Activated CD4-positive, alpha-beta T cell treated with anti-CD3 and anti-CD28 coated beads for 36 hours (primary cell): ENCODE data around the gene BRMS1. TPM values are rescaled to one million over a fixed set of nuclear protein-coding genes. Genes with fewer than 3 reads are reported as not detected.

ENCODE experiments used
- ATAC-seq: fragments of 200-7000 bp; cut with Tn5 transposase; one replicate; pipeline ENCODE4 v1.10.0; 2021; ENCODE audit warnings: mild to moderate bottlenecking, moderate library complexity
- CTCF ChIA-PET: fragments of 350-600 bp; sonication (Branson Sonifier 250); formaldehyde crosslinking; loops from one replicate; lab custom pipeline; 2021; ENCODE audit warnings: antibody characterized with exemption; lab: Charles Lee
- POLR2A ChIA-PET: fragments of 350-600 bp; sonication (Branson Sonifier 250); formaldehyde crosslinking; loops from one replicate; lab custom pipeline; 2021; ENCODE audit warnings: antibody characterized with exemption, inconsistent platforms; lab: Charles Lee
- DNase-seq: peaks from one replicate; pipeline ENCODE4 v3.0.0-alpha.2; 2020
- H3K27ac Mint-ChIP-seq: one replicate; pipeline ENCODE4 v1.8.0; 2021; ENCODE audit warnings: mixed read lengths
- H3K27me3 Mint-ChIP-seq: one replicate; pipeline ENCODE4 v1.8.0; 2021; ENCODE audit warnings: mixed read lengths
- H3K36me3 Mint-ChIP-seq: one replicate; pipeline ENCODE4 v1.8.0; 2021; ENCODE audit warnings: low read depth, mixed read lengths
- H3K4me1 Mint-ChIP-seq: one replicate; pipeline ENCODE4 v1.8.0; 2021; ENCODE audit warnings: mixed read lengths
- H3K4me3 Mint-ChIP-seq: one replicate; pipeline ENCODE4 v1.8.0; 2021; ENCODE audit warnings: mild to moderate bottlenecking, moderate library complexity, mixed read lengths
- H3K9me3 Mint-ChIP-seq: one replicate; pipeline ENCODE4 v1.8.0; 2021; ENCODE audit warnings: low read depth, mixed read lengths
- intact Hi-C, 2 experiments: fragments of 100-400 bp; cut with DNase I in 1 of 2; cut with micrococcal nuclease in 1 of 2; formaldehyde crosslinking; loops; one replicate each; pipeline versions ENCODE4 v1.14.2 to v1.15.1; 2022 to 2024; cut with DNase I, micrococcal nuclease
- total RNA-seq, 2 experiments: library from RNA; stranded (reverse); gene quantifications; one replicate each; pipeline ENCODE4 v1.2.3, GENCODE V29; 2021

The BRMS1 gene
- total RNA-seq, 2 experiments from 2014 or later = 29.2 to 30.2 TPM

DNA sequence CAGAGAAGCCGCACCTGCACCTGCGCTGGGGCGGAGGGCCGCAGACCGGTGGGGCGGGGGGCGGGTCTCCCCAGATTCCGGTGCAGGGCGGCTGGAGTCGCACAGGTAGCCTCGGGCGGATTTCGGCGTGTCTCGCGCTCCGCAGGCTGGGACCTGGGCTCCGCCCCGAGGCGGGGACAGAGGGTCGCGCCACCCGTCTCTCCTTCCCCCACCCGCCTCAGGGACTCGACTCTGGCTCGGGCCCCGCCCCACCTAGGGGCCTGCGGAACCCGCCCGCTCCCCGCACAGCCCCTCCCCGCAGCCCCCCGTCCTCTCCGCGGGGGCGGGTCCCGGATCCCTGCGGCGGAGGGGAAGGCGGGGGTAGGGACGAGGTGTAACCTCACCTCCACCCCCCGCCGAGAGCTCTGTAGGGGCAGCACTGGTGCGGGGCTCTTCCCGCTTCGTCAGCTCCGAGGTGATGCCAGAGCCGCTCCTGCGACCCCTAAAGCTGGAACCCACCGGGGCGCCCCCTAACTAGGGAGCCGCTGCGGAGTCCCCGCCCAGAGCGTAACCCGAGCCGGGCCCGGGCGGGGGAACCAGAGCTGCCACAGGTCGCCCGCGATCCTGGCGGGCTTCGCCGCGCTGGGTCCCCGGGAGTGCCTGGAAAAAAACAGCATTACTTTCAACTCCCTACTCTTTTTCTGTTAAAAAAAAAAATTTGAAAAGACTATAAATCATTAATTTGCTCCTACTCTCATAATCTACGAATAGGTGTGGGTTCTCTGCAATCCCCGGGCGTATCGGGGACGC lies 26.9 kb upstream of the BRMS1 start, which contains the start of gene SLC29A2:
SLC29A2 (minus strand) TSS at position 134 of the 789 bp plus-strand sequence. CDS start 169 bp downstream, outside the sequence.
- intact Hi-C loops = loop anchor here (1.0 to 2.0 kb wide), 9 partner anchors 15 to 512 kb away; partner anchors contain the start of genes BRMS1 (in 1 of the 2), DPP3 (in 1 of the 2), MRPL11 (in 1 of the 2) and MUS81 (in 1 of the 2)
- Mint-ChIP-seq H3K4me1 (peaks cover 19% of the 10 kb centered on the region), H3K9me3 (no peaks in the 10 kb centered on the region), H3K27ac (peak within 1 kb of the TSS; percentile 91), H3K27me3 (no peaks in the 10 kb centered on the region), H3K36me3 (peaks cover 6% of the 10 kb centered on the region), H3K4me3 (peak within 1 kb of the TSS; percentile 91)
- ChIA-PET CTCF (interaction anchor here (0.6 to 1.5 kb wide), 8 partner anchors 8 to 40 kb away, joined by 3 to 9 read pairs (median 4); no protein-coding TSS in a partner anchor), POLR2A (interaction anchor here (1.1 to 1.2 kb wide), 2 partner anchors 14 to 26 kb away, joined by 3 to 12 read pairs; no protein-coding TSS in a partner anchor)
- DNase-seq (peak; percentile 92), ATAC-seq (peak; percentile 87)

DNA sequence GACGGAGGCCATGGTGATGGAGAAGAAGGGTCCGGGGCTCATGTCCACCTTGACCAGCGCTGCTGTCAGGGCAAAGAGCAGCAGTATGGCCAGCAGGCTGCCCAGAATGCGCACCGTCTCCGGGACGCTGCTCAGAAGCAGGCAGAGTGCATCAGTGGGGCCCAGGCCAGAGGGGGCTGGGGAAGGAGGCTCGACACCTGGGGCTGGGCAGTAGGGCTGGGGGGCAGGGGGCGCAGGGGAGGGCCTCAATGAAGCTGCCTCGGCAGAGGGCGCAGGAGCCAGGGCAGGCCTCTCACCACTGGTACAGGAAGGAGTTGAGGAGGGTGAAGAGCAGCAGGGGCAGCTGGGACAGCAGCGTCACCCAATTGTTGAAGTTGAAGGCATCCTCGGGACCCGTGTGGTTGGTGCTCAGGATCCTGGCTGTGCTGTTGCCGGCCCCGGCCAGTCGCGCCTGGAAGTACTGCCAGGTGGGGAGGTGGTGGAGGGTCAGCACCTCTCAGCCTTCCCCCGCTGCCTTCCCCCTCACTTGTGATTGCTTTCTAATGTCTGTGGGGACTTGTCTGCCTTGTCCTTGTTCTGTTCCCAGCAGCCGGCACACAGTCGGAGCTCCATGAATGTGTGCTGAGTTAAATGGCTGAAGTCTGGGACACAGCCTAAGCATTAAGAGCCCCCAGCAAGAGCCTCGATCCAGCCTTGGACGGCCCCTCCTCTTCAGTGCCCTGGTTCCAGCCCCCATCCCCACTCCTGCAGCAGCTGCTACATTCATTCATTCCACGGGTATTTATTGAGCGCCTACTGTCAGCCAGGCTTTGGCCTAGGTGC lies 24.4 kb upstream of the BRMS1 start:
- ATAC-seq = no peak
- POLR2A ChIA-PET = no interaction called here
- Mint-ChIP-seq H3K9me3 (no peaks in the 10 kb centered on the region), H3K27me3 (no peaks in the 10 kb centered on the region), H3K27ac (no peak overlapping the region), H3K4me3 (peak overlapping the region; percentile 91), H3K36me3 (peaks cover 9% of the 10 kb centered on the region), H3K4me1 (peaks cover 19% of the 10 kb centered on the region)
- intact Hi-C loops = no loop called here
- CTCF ChIA-PET = interaction anchor here (1.0 kb wide), 1 partner anchor 17 kb away, joined by 3 read pairs; no protein-coding TSS in a partner anchor
- no peak for DNase-seq

GRCh38 chr11:66368484-66368883 lies 23.6 kb upstream of the BRMS1 start:
- H3K27me3 Mint-ChIP-seq = no peaks in the 10 kb centered on the region
- ATAC-seq (no peak), DNase-seq (no peak)
- intact Hi-C loops = no loop called here
- H3K4me1 Mint-ChIP-seq = peaks cover 19% of the 10 kb centered on the region
- H3K36me3 Mint-ChIP-seq = peaks cover 16% of the 10 kb centered on the region
- CTCF ChIA-PET = no interaction called here
- POLR2A ChIA-PET = no interaction called here
- no peak overlapping the region for H3K27ac Mint-ChIP-seq
- no peaks in the 10 kb centered on the region for H3K9me3 Mint-ChIP-seq
- H3K4me3 Mint-ChIP-seq = no peak overlapping the region

DNA sequence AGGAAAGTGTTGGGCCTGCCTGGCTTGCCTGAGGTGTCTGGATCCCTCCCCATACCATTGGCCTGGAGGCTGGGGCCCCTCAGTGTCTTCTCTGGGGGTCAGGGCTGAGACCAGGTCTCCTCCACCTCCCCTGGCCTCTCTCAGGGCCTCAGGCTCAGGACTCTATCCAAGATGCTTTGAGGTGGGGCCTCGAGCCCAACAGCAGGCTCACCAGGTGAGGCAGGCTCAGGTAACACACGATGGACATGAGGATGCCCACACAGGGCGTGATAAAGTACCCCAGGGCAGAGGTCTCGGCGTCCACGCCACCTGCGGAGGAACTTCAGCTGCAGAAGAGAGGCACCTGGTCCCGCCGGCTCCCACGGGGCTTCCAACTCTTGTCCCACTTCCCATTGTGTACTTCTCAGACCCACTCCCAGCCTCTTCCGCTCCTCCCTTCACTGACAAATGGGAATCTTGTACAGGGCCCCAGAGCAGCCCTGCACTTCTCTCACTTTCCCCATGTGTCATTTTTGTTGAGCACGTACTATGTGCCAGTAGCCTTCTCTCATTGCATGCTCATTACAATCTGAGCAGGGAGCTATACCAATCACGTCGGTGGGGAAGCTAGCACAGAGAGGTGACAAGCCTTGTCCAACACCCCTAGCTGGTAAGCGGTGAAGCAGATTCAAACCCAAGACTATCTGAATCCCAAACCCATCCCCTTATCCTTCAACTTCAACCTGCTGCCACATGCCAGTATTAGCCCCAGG lies 22.8 kb upstream of the BRMS1 start:
- no peak overlapping the region for H3K4me3 Mint-ChIP-seq
- intact Hi-C loops = no loop called here
- H3K27me3 Mint-ChIP-seq = no peaks in the 10 kb centered on the region
- ATAC-seq (no peak), DNase-seq (no peak)
- peaks cover 16% of the 10 kb centered on the region for H3K36me3 Mint-ChIP-seq
- no peaks in the 10 kb centered on the region for H3K9me3 Mint-ChIP-seq
- POLR2A ChIA-PET = interaction anchor here (0.6 kb wide), 1 partner anchor 439 kb away, joined by 3 read pairs; no protein-coding TSS in a partner anchor
- peaks cover 13% of the 10 kb centered on the region for H3K4me1 Mint-ChIP-seq
- CTCF ChIA-PET = interaction anchor here (0.6 to 3.0 kb wide), 4 partner anchors 18 to 112 kb away, joined by 3 to 19 read pairs (median 6); partner anchors contain the start of gene DPP3
- H3K27ac Mint-ChIP-seq = no peak overlapping the region

DNA sequence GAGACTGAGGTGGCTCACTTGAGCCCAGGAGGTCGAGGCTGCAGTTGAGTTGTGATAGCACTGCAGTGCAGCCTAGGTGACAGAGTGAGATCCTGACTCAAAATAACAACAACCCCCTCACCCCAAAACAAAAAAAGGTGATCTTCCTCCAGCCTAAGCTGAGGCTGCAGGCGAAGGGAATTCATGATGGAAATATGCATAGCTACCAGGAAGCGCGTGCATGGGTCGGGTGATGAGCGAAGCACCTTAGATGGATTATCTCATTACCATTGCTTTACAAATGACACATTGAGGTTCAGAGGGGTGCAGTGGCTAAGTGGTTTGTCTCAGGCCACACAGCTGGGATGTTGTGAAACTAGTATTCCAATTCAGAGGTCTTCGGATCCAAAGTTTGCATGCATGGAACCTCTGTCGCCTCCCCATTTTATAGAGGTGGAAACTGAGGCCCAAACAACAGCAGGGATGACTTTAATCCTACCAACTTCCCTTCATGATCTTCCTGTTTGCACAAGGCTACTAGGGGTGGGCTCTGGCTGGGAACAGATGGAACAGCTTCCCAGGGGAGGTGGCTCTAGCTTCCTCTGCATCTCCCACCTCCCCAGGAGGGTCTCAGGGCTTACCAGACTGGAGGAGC lies 22.1 kb upstream of the BRMS1 start:
- POLR2A ChIA-PET = interaction anchor here (0.6 kb wide), 1 partner anchor 440 kb away, joined by 3 read pairs; no protein-coding TSS in a partner anchor
- no peak overlapping the region for H3K27ac Mint-ChIP-seq
- CTCF ChIA-PET = interaction anchor here (0.9 to 3.0 kb wide), 4 partner anchors 11 to 72 kb away, joined by 3 to 19 read pairs (median 6); no protein-coding TSS in a partner anchor
- H3K4me3 Mint-ChIP-seq = no peak overlapping the region
- H3K9me3 Mint-ChIP-seq = no peaks in the 10 kb centered on the region
- peaks cover 21% of the 10 kb centered on the region for H3K36me3 Mint-ChIP-seq
- ATAC-seq (no peak), DNase-seq (no peak)
- H3K27me3 Mint-ChIP-seq = no peaks in the 10 kb centered on the region
- intact Hi-C loops = no loop called here
- H3K4me1 Mint-ChIP-seq = peaks cover 9% of the 10 kb centered on the region

- intact Hi-C loops = no loop called here
- no peak for ATAC-seq
- Mint-ChIP-seq H3K4me1 (peaks cover 9% of the 10 kb centered on the region), H3K36me3 (peaks cover 24% of the 10 kb centered on the region), H3K9me3 (no peaks in the 10 kb centered on the region), H3K27me3 (no peaks in the 10 kb centered on the region), H3K4me3 (no peak overlapping the region), H3K27ac (no peak overlapping the region)
- no peak for DNase-seq
- POLR2A ChIA-PET = interaction anchor here (0.5 kb wide), 1 partner anchor 294 kb away, joined by 7 read pairs; no protein-coding TSS in a partner anchor
- CTCF ChIA-PET = interaction anchor here (0.8 to 3.2 kb wide), 6 partner anchors 12 to 145 kb away, joined by 3 to 20 read pairs (median 6); partner anchors contain the start of genes B4GAT1 and BBS1
Observed at GRCh38 chr11:66365711-66366619, 21.1 kb upstream of the BRMS1 start.

GRCh38 chr11:66365166-66365565 lies 20.3 kb upstream of the BRMS1 start:
- Mint-ChIP-seq H3K27me3 (no peaks in the 10 kb centered on the region), H3K4me1 (peaks cover 4% of the 10 kb centered on the region), H3K4me3 (no peak overlapping the region), H3K36me3 (peaks cover 26% of the 10 kb centered on the region), H3K27ac (no peak overlapping the region), H3K9me3 (no peaks in the 10 kb centered on the region)
- POLR2A ChIA-PET = no interaction called here
- DNase-seq (no peak), ATAC-seq (no peak)
- intact Hi-C loops = no loop called here
- CTCF ChIA-PET = interaction anchor here (2.9 to 3.2 kb wide), 3 partner anchors 16 to 24 kb away, joined by 10 to 20 read pairs (median 19); partner anchors contain the start of gene B4GAT1

DNA sequence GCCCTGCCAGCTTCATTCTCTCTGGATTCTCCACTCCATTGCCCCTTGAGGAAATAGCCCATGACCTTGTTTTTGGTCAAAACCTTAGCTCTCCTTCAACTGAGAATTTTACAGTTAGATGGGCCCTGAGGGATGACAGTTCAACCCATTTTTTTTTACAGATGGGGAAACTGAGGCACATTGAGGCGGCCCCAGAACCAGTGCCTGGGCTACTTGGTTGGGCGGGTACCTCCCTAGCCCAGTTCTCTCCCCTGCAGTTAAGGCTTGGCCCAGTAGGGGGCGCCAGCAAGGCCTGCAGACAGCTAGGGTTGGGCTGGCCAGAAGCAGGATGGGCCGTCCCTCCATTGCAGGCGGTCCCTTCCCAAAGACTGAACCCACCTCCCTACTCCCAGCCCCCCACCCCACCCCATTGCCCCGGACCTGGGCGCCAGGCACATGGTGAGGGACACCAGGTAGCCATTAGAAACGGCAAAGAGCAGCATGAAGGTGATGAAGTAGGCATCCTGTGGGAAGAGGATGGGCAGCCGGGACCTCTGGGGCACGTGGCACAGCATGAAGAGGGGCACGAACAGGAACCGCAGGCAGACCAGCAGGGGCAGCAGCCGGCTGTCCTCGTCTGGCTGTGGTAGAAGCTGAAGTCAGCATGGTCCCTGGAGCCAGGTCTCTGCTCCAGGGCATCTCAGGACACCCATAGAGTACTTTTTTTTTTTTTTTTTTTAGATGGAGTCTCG lies 19.1 kb upstream of the BRMS1 start:
- H3K36me3 Mint-ChIP-seq = peaks cover 26% of the 10 kb centered on the region
- DNase-seq (peak; percentile 88), ATAC-seq (peak; percentile 82)
- H3K27me3 Mint-ChIP-seq = no peaks in the 10 kb centered on the region
- CTCF ChIA-PET = interaction anchor here (0.6 to 3.2 kb wide), 12 partner anchors 8 to 478 kb away, joined by 3 to 20 read pairs (median 3); partner anchors contain the start of genes B4GAT1, BRMS1 and MRPL11
- no peaks in the 10 kb centered on the region for H3K9me3 Mint-ChIP-seq
- no peak overlapping the region for H3K27ac Mint-ChIP-seq
- POLR2A ChIA-PET = interaction anchor here (0.6 to 0.7 kb wide), 2 partner anchors 93 to 1910 kb away, joined by 3 to 8 read pairs; no protein-coding TSS in a partner anchor
- no peaks in the 10 kb centered on the region for H3K4me1 Mint-ChIP-seq
- no peak overlapping the region for H3K4me3 Mint-ChIP-seq
- intact Hi-C loops = no loop called here

DNA sequence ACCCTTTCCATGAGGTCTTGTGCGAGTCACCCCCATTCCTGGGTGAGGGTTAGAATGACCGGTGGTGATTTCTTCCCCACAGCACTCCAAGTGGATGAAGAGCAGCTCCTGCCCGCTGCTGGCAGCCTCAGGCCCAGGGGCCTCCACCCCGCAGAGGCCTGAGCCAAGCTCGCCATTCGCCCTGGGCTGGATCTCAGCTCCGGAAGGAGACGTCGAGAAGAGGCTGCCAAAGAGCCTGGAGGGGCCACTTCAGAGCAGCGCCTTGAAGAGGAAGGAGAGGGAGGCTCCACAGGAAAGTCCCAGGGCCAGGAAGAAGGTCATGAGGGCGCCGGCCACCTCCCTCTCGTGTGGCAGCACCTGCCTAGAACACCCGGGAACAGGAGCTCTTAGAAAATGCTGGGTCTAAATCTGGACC lies 18.3 kb upstream of the BRMS1 start:
- Mint-ChIP-seq H3K27ac (no peak overlapping the region), H3K4me3 (no peak overlapping the region), H3K27me3 (no peaks in the 10 kb centered on the region), H3K36me3 (peaks cover 23% of the 10 kb centered on the region), H3K9me3 (no peaks in the 10 kb centered on the region), H3K4me1 (no peaks in the 10 kb centered on the region)
- intact Hi-C loops = no loop called here
- ChIA-PET POLR2A (interaction anchor here (0.7 kb wide), 1 partner anchor 1911 kb away, joined by 8 read pairs; no protein-coding TSS in a partner anchor), CTCF (interaction anchor here (0.6 to 3.2 kb wide), 13 partner anchors 8 to 479 kb away, joined by 3 to 20 read pairs (median 3); partner anchors contain the start of genes B4GAT1, BRMS1 and MRPL11)
- DNase-seq (no peak), ATAC-seq (no peak)
